ENCODE results near the gene NHLH1.

The NHLH1 gene

GRCh38 chr1:160409486-160409885 lies 42.6 kb downstream of the NHLH1 start:
- peak overlapping the region; percentile 67 for H2BK12ac ChIP-seq (ENCODE audit: low read length)
- H3K4me2 ChIP-seq (ENCODE audit: insufficient read depth, low read length, poor library complexity, severe bottlenecking) = no peak overlapping the region
- peak overlapping the region; percentile 91 for H2BK15ac ChIP-seq (ENCODE audit: low read length)
- H3K36me3 ChIP-seq (replicated peaks in 1 of 2; ENCODE audit: control insufficient read depth in 2 of 2, insufficient read depth in 2 of 2, low read length in 2 of 2) = peaks cover 2 to 75% of the 10 kb centered on the region in 2 donors
- no peak overlapping the region for H2AFZ ChIP-seq (ENCODE audit: low read length)
- H3K4ac ChIP-seq (ENCODE audit: low read length) = peak overlapping the region; percentile 70
- peak overlapping the region; percentile 97 for H3K18ac ChIP-seq (ENCODE audit: low read length)
- H4K91ac ChIP-seq (ENCODE audit: low read depth, low read length, poor library complexity) = peak overlapping the region; percentile 93
- H2BK5ac ChIP-seq (ENCODE audit: low read length) = peak overlapping the region; percentile 85
- H3K4me3 ChIP-seq (ENCODE audit: low read length in 2 of 2) = peak overlapping the region in 1 of 2 donors; percentile 51
- H4K8ac ChIP-seq (ENCODE audit: low read depth, low read length) = no peak overlapping the region
- H3K79me1 ChIP-seq (ENCODE audit: low read depth, low read length) = peaks cover 9% of the 10 kb centered on the region
- peaks cover 54 to 65% of the 10 kb centered on the region in 2 donors for H3K4me1 ChIP-seq (ENCODE audit: control insufficient read depth in 2 of 2, insufficient read depth in 1 of 2, low read depth in 1 of 2, low read length in 2 of 2)
- no peaks in the 10 kb centered on the region for H3K27me3 ChIP-seq (ENCODE audit: control insufficient read depth in 3 of 3, insufficient read depth in 3 of 3, low read depth in 1 of 3, low read length in 3 of 3)
- no peak overlapping the region for H3K9ac ChIP-seq (ENCODE audit: low read depth, low read length, poor library complexity)
- WGBS, 2 donors (ENCODE audit: extremely low coverage in 2 of 2, insufficient read length in 2 of 2, insufficient replicate concordance in 1 of 2) = no CpG with 5 or more reads among the region's 5 CpGs
- DNase-seq (ENCODE audit: low spot score) = no peak
- H3K14ac ChIP-seq (ENCODE audit: low read length) = no peak overlapping the region
- no peaks in the 10 kb centered on the region for H3K9me3 ChIP-seq (replicated peaks in 1 of 2; ENCODE audit: control insufficient read depth in 2 of 2, insufficient read depth in 1 of 2, low read depth in 1 of 2, low read length in 2 of 2)
- peak overlapping the region; percentile 56 for H3K23ac ChIP-seq (ENCODE audit: low read depth, low read length, poor library complexity)
- H2BK120ac ChIP-seq (ENCODE audit: low read depth, low read length) = peak overlapping the region; percentile 93
- H2AK5ac ChIP-seq (ENCODE audit: low read depth, low read length) = peak overlapping the region; percentile 88
- peak overlapping the region; percentile 97 for H3K27ac ChIP-seq (replicated peaks; ENCODE audit: low read length)

DNA sequence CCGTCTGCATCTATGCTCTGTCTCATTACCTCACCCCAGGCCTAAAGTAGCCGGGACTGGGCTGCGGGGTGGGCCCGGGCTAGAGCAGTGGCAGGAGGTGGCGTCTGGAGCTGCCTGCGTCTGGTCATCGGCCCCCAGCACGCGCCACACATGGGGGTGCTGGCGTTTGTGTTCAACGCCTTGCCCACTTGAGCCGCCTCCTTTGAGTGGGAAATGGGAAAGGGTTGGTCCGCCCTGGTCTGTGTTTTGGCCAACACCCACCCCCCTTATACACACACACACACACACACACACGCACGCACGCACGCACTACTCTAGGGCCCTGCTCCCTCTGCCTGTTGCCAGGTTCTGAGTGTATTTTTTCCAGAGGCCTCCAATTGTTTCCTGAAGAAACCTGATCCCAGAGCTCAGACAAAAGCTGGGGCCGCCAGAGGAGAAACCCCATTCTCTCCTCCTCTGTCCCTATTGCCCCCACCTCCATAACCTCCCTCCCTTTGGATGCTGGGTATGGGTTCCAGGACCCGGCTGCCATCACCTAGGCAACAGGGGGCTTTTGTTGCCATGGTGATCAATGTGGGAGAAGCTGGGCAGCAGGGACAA lies 43.6 kb downstream of the NHLH1 start:
- Histone ChIP-seq H3K79me1 (ENCODE audit: low read depth, low read length) (peaks cover 14% of the 10 kb centered on the region), H2BK15ac (ENCODE audit: low read length) (peak overlapping the region; percentile 75), H3K18ac (ENCODE audit: low read length) (peak overlapping the region; percentile 97), H3K9me3 (replicated peaks in 1 of 2; ENCODE audit: control insufficient read depth in 2 of 2, insufficient read depth in 1 of 2, low read depth in 1 of 2, low read length in 2 of 2) (no peaks in the 10 kb centered on the region), H4K91ac (ENCODE audit: low read depth, low read length, poor library complexity) (peak overlapping the region; percentile 73), H4K8ac (ENCODE audit: low read depth, low read length) (no peak overlapping the region), H3K27me3 (ENCODE audit: control insufficient read depth in 3 of 3, insufficient read depth in 3 of 3, low read depth in 1 of 3, low read length in 3 of 3) (no peaks in the 10 kb centered on the region), H3K4me2 (ENCODE audit: insufficient read depth, low read length, poor library complexity, severe bottlenecking) (peak overlapping the region; percentile 48), H2BK120ac (ENCODE audit: low read depth, low read length) (peak overlapping the region; percentile 47), H2BK5ac (ENCODE audit: low read length) (peak overlapping the region; percentile 85), H3K4me1 (ENCODE audit: control insufficient read depth in 2 of 2, insufficient read depth in 1 of 2, low read depth in 1 of 2, low read length in 2 of 2) (peaks cover 49 to 64% of the 10 kb centered on the region in 2 donors), H3K27ac (replicated peaks; ENCODE audit: low read length) (peak overlapping the region; percentile 97), H2AFZ (ENCODE audit: low read length) (no peak overlapping the region), H2AK5ac (ENCODE audit: low read depth, low read length) (peak overlapping the region; percentile 88), H3K36me3 (replicated peaks in 1 of 2; ENCODE audit: control insufficient read depth in 2 of 2, insufficient read depth in 2 of 2, low read length in 2 of 2) (peaks cover 3 to 74% of the 10 kb centered on the region in 2 donors), H2BK12ac (ENCODE audit: low read length) (no peak overlapping the region), H3K9ac (ENCODE audit: low read depth, low read length, poor library complexity) (peak overlapping the region; percentile 75), H3K23ac (ENCODE audit: low read depth, low read length, poor library complexity) (no peak overlapping the region), H3K4ac (ENCODE audit: low read length) (no peak overlapping the region), H3K4me3 (ENCODE audit: low read length in 2 of 2) (peak overlapping the region; percentile 51 to 58), H3K14ac (ENCODE audit: low read length) (no peak overlapping the region)
- peak; percentile 97 for DNase-seq (ENCODE audit: low spot score)
- no CpG with 5 or more reads among the region's 19 CpGs for WGBS, 2 donors (ENCODE audit: extremely low coverage in 2 of 2, insufficient read length in 2 of 2, insufficient replicate concordance in 1 of 2)

DNA sequence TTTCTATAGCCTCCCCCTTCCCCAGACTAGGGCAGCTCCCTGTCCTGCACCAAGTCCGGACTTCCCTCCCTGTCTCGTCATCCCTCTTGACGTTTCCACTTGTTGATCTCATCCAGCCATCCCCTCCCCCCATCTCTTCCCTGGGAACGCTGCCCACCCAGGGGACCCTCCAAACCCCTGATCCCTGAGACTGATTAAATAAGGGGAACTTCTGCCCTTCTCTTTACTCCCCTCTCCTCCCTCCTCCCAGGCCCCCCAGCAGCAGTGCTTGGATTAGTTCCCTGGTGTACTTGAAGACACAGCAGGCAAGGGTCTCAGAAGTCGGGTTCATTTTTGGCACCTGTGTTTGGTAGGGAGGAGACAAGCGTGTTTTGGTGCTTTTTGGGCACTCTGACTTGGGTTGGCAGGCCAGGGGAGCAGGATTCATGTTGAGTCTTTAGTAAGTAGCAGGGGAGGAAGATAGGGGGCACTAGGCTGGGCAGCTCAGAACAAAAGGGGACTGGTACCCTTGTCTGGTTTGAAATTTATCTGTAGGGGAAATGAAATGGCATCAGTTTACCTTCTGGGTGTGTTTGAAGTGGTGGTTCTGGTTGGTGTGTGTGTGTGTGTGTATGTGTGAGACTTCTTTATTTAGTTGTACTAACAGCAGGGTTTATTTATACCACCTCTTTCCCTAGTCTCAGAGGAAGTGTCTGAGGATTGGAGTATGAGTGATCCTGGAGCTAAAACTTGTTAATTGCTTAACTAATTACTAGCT lies 44.6 kb downstream of the NHLH1 start:
- no peak overlapping the region for H3K23ac ChIP-seq (ENCODE audit: low read depth, low read length, poor library complexity)
- peaks cover 49 to 57% of the 10 kb centered on the region in 2 donors for H3K4me1 ChIP-seq (ENCODE audit: control insufficient read depth in 2 of 2, insufficient read depth in 1 of 2, low read depth in 1 of 2, low read length in 2 of 2)
- WGBS, 2 donors (ENCODE audit: extremely low coverage in 2 of 2, insufficient read length in 2 of 2, insufficient replicate concordance in 1 of 2) = no CpG with 5 or more reads among the region's 6 CpGs
- no peak overlapping the region for H2AFZ ChIP-seq (ENCODE audit: low read length)
- no peak overlapping the region for H2AK5ac ChIP-seq (ENCODE audit: low read depth, low read length)
- H3K27me3 ChIP-seq (ENCODE audit: control insufficient read depth in 3 of 3, insufficient read depth in 3 of 3, low read depth in 1 of 3, low read length in 3 of 3) = no peaks in the 10 kb centered on the region
- no peak overlapping the region for H2BK120ac ChIP-seq (ENCODE audit: low read depth, low read length)
- no peak overlapping the region for H3K4ac ChIP-seq (ENCODE audit: low read length)
- H2BK15ac ChIP-seq (ENCODE audit: low read length) = no peak overlapping the region
- peak overlapping the region; percentile 48 for H2BK12ac ChIP-seq (ENCODE audit: low read length)
- H3K9me3 ChIP-seq (replicated peaks in 1 of 2; ENCODE audit: control insufficient read depth in 2 of 2, insufficient read depth in 1 of 2, low read depth in 1 of 2, low read length in 2 of 2) = no peaks in the 10 kb centered on the region
- no peak overlapping the region for H3K9ac ChIP-seq (ENCODE audit: low read depth, low read length, poor library complexity)
- H4K8ac ChIP-seq (ENCODE audit: low read depth, low read length) = no peak overlapping the region
- H4K91ac ChIP-seq (ENCODE audit: low read depth, low read length, poor library complexity) = no peak overlapping the region
- H3K36me3 ChIP-seq (replicated peaks in 1 of 2; ENCODE audit: control insufficient read depth in 2 of 2, insufficient read depth in 2 of 2, low read length in 2 of 2) = peaks cover 11 to 74% of the 10 kb centered on the region in 2 donors
- DNase-seq (ENCODE audit: low spot score) = no peak
- peak overlapping the region; percentile 71 for H3K18ac ChIP-seq (ENCODE audit: low read length)
- H3K4me3 ChIP-seq (ENCODE audit: low read length in 2 of 2) = peak overlapping the region; percentile 2 to 27
- H3K14ac ChIP-seq (ENCODE audit: low read length) = no peak overlapping the region
- peak overlapping the region; percentile 52 for H3K4me2 ChIP-seq (ENCODE audit: insufficient read depth, low read length, poor library complexity, severe bottlenecking)
- peaks cover 17% of the 10 kb centered on the region for H3K79me1 ChIP-seq (ENCODE audit: low read depth, low read length)
- peak overlapping the region; percentile 97 for H3K27ac ChIP-seq (replicated peaks; ENCODE audit: low read length)
- peak overlapping the region; percentile 75 for H2BK5ac ChIP-seq (ENCODE audit: low read length)

GRCh38 chr1:160412028-160412362 lies 45.1 kb downstream of the NHLH1 start:
- Histone ChIP-seq H3K4me2 (ENCODE audit: insufficient read depth, low read length, poor library complexity, severe bottlenecking) (no peak overlapping the region), H3K4me1 (ENCODE audit: control insufficient read depth in 2 of 2, insufficient read depth in 1 of 2, low read depth in 1 of 2, low read length in 2 of 2) (peaks cover 49 to 57% of the 10 kb centered on the region in 2 donors), H3K23ac (ENCODE audit: low read depth, low read length, poor library complexity) (no peak overlapping the region), H3K27ac (replicated peaks; ENCODE audit: low read length) (peak overlapping the region; percentile 3), H2AFZ (ENCODE audit: low read length) (no peak overlapping the region), H2BK5ac (ENCODE audit: low read length) (no peak overlapping the region), H2AK5ac (ENCODE audit: low read depth, low read length) (no peak overlapping the region), H3K18ac (ENCODE audit: low read length) (no peak overlapping the region), H3K14ac (ENCODE audit: low read length) (no peak overlapping the region), H3K27me3 (ENCODE audit: control insufficient read depth in 3 of 3, insufficient read depth in 3 of 3, low read depth in 1 of 3, low read length in 3 of 3) (no peaks in the 10 kb centered on the region), H3K4ac (ENCODE audit: low read length) (no peak overlapping the region), H4K8ac (ENCODE audit: low read depth, low read length) (no peak overlapping the region), H3K4me3 (ENCODE audit: low read length in 2 of 2) (no peak overlapping the region), H4K91ac (ENCODE audit: low read depth, low read length, poor library complexity) (no peak overlapping the region), H2BK15ac (ENCODE audit: low read length) (no peak overlapping the region), H3K9ac (ENCODE audit: low read depth, low read length, poor library complexity) (no peak overlapping the region), H2BK12ac (ENCODE audit: low read length) (no peak overlapping the region), H2BK120ac (ENCODE audit: low read depth, low read length) (no peak overlapping the region), H3K36me3 (replicated peaks in 1 of 2; ENCODE audit: control insufficient read depth in 2 of 2, insufficient read depth in 2 of 2, low read length in 2 of 2) (peaks cover 17 to 77% of the 10 kb centered on the region in 2 donors), H3K79me1 (ENCODE audit: low read depth, low read length) (peaks cover 18% of the 10 kb centered on the region), H3K9me3 (replicated peaks in 1 of 2; ENCODE audit: control insufficient read depth in 2 of 2, insufficient read depth in 1 of 2, low read depth in 1 of 2, low read length in 2 of 2) (no peaks in the 10 kb centered on the region)
- WGBS, 2 donors (ENCODE audit: extremely low coverage in 2 of 2, insufficient read length in 2 of 2, insufficient replicate concordance in 1 of 2) = no CpG with 5 or more reads among the region's 3 CpGs
- DNase-seq (ENCODE audit: low spot score) = no peak

All from neuronal stem cell (in vitro differentiated cells).